K562 (cell line): ENCODE results near the gene FUCA2. TPM values are rescaled to one million over a fixed set of nuclear protein-coding genes. Genes with fewer than 3 reads are reported as not detected.

ENCODE experiments used
- CBFB ChIP-seq: sonication (generic); formaldehyde crosslinking; IDR thresholded peaks from 2 replicates; pipeline ENCODE4 v1.4.0; 2020; ENCODE audit warnings: mild to moderate bottlenecking, missing genetic modification reagents
- CTCFL ChIP-seq: IDR thresholded peaks from 2 replicates; pipeline ENCODE4 v1.6.1; 2011; ENCODE audit warnings: borderline replicate concordance, low read depth, mild to moderate bottlenecking, moderate library complexity, low read length; ENCODE audit not compliant: insufficient read depth, poor library complexity, severe bottlenecking
- E2F6 ChIP-seq, 2 experiments: IDR thresholded peaks; 2 replicates each; pipeline ENCODE4 v1.6.1; 2011; ENCODE audit warnings: borderline replicate concordance in 1 of 2, control low read depth in 1 of 2, low read depth in 1 of 2, low read length in 1 of 2, mild to moderate bottlenecking in 1 of 2, mixed read lengths in 1 of 2, moderate library complexity in 1 of 2; ENCODE audit not compliant: insufficient read depth in 1 of 2, insufficient read length in 1 of 2, poor library complexity in 1 of 2, severe bottlenecking in 1 of 2; ENCODE audit errors: extremely low read depth in 1 of 2
- FOXP1 ChIP-seq: sonication (generic); formaldehyde crosslinking; IDR thresholded peaks from 2 replicates; pipeline ENCODE4 v1.8.0; 2022; ENCODE audit warnings: mild to moderate bottlenecking, missing genetic modification reagents
- HES1 ChIP-seq: fragments of 450-650 bp; IDR thresholded peaks from 2 replicates; pipeline ENCODE4 v1.6.1; 2016; ENCODE audit warnings: low read depth, mild to moderate bottlenecking, moderate library complexity
- ID3 ChIP-seq, 2 experiments: fragments of 250-450 bp in 1 of 2; fragments of 450-650 bp in 1 of 2; sonication (Bioruptor Pico) in 1 of 2; IDR thresholded peaks; 2 replicates each; pipeline versions ENCODE4 v1.6.1 to v1.8.0; 2016 to 2021; ENCODE audit warnings: mild to moderate bottlenecking in 2 of 2, moderate library complexity in 2 of 2, missing compliant biosample characterization in 1 of 2, missing genetic modification characterization in 1 of 2
- KAT8 ChIP-seq: fragments of 450-650 bp; IDR thresholded peaks from 2 replicates; pipeline ENCODE4 v1.6.1; 2016; ENCODE audit warnings: low read depth, mild to moderate bottlenecking
- MCM5 ChIP-seq: fragments of 450-650 bp; IDR thresholded peaks from 2 replicates; pipeline ENCODE4 v1.6.1; 2016; ENCODE audit warnings: low read depth
- MYBL2 ChIP-seq, 2 experiments: fragments of 450-650 bp in 1 of 2; sonication (generic) in 1 of 2; formaldehyde crosslinking in 1 of 2; IDR thresholded peaks; 2 replicates each; pipeline versions ENCODE4 v1.6.1 to v1.8.1; 2017 to 2022; ENCODE audit warnings: borderline replicate concordance in 1 of 2, inconsistent platforms in 1 of 2, low read depth in 1 of 2, mild to moderate bottlenecking in 1 of 2, missing genetic modification reagents in 1 of 2, moderate library complexity in 1 of 2
- PCBP1 ChIP-seq: fragments of 200-400 bp; formaldehyde crosslinking; IDR thresholded peaks from 2 replicates; pipeline ENCODE4 v1.6.1; 2018; ENCODE audit warnings: mild to moderate bottlenecking, low read depth, low read length; ENCODE audit not compliant: poor library complexity, severe bottlenecking
- RBFOX2 ChIP-seq: fragments of 200-400 bp; formaldehyde crosslinking; IDR thresholded peaks from 2 replicates; pipeline ENCODE4 v1.6.1; 2017; ENCODE audit warnings: low read depth, mild to moderate bottlenecking, low read length, moderate library complexity
- SRF ChIP-seq, 2 experiments: fragments of 250-450, 450-650 bp in 1 of 2; sonication (Bioruptor Pico) in 1 of 2; sonication (generic) in 1 of 2; formaldehyde crosslinking; IDR thresholded peaks; 2 replicates each; pipeline versions ENCODE4 v1.5.0 to v1.5.1; 2020 to 2022; ENCODE audit warnings: mild to moderate bottlenecking in 1 of 2, missing genetic modification reagents in 1 of 2
- STAT5A ChIP-seq: IDR thresholded peaks from 2 replicates; pipeline ENCODE4 v1.6.1; 2012; ENCODE audit warnings: low read length, inconsistent platforms, borderline replicate concordance
- SUPT5H ChIP-seq: fragments of 450-650 bp; IDR thresholded peaks from 2 replicates; pipeline ENCODE4 v1.6.1; 2016
- TFE3 ChIP-seq: fragments of 450-650 bp; formaldehyde crosslinking; IDR thresholded peaks from 2 replicates; pipeline ENCODE4 v1.4.0; 2020; ENCODE audit warnings: mild to moderate bottlenecking, mixed read lengths
- ZBTB12 ChIP-seq: fragments of 250-450 bp; sonication (Bioruptor Pico); IDR thresholded peaks from 2 replicates; pipeline ENCODE4 v1.4.0; 2020
- ZNF175 ChIP-seq: fragments of 200-800 bp; sonication (Bioruptor generic); IDR thresholded peaks from 2 replicates; pipeline ENCODE4 v1.6.1; 2016; ENCODE audit warnings: low read depth, mild to moderate bottlenecking, missing genetic modification characterization, missing compliant biosample characterization
- polyA plus RNA-seq, 8 experiments: library from polyadenylated mRNA; depleted of rRNA in 4 of 8; stranded (reverse) in 5 of 8; unstranded in 3 of 8; fragments of >200 nt; fragmentation: Nextera tagmentation in 2 of 8; fragmentation: Illumina TruSeq in 1 of 8; extraction: Ambion mirVana in 2 of 8; extraction: Trizol in 1 of 8; gene quantifications; 2 replicates each; pipeline versions ENCODE4 v1.2.1 to v1.2.3, GENCODE V29; 2011 to 2014; ENCODE audit warnings: inconsistent platforms in 1 of 8, missing spikeins in 1 of 8
- total RNA-seq, 7 experiments: library from RNA; depleted of rRNA in 6 of 7; stranded (reverse); fragments of >200 nt in 6 of 7; fragmentation: Illumina TruSeq in 2 of 7; extraction: Trizol in 2 of 7; gene quantifications; 2 replicates each; pipeline versions ENCODE4 v1.2.1 to v1.2.3, GENCODE V29; 2011 to 2021; ENCODE audit warnings: low replicate concordance in 1 of 7

The FUCA2 gene
- total and polyA plus RNA-seq, 9 of the 15 experiments (the other 6 are each of a cell fraction or from before 2014, with no cell fraction given) = 20.6 to 112 (median 79.3) TPM

- TF ChIP-seq ZNF175 = peak; percentile 29; the same call in 1 of the 2 replicates
- peak; percentile 97 for TF ChIP-seq PCBP1
- TF ChIP-seq SUPT5H = peak; percentile 93
- peak; percentile 68 for TF ChIP-seq MYBL2 (IDR thresholded peaks at IDR 0.05; ENCODE audit: low read depth)
- no peak for TF ChIP-seq MYBL2 (CRISPR knock-in tag; IDR thresholded peaks at IDR 0.05; ENCODE audit: borderline replicate concordance)
- TF ChIP-seq HES1 = no peak
- peak; percentile 98 for TF ChIP-seq RBFOX2
- no peak for TF ChIP-seq SRF (CRISPR knock-in tag; IDR thresholded peaks at IDR 0.05)
- 0 out of 2 replicates have a peak, but pooled peaks have one; percentile 50 for TF ChIP-seq FOXP1 (CRISPR knock-in tag)
- TF ChIP-seq ZBTB12 = peak; percentile 50; the same call in 1 of the 2 replicates
- no peak for TF ChIP-seq TFE3 (CRISPR knock-in tag)
- no peak for TF ChIP-seq ID3 (CRISPR knock-in tag; IDR thresholded peaks at IDR 0.05)
- TF ChIP-seq ID3 (tag; IDR thresholded peaks at IDR 0.05) = peak; percentile 93
- peak; percentile 61 to 81 for TF ChIP-seq E2F6 (IDR thresholded peaks at IDR 0.05; ENCODE audit: borderline replicate concordance in 1 of 2, extremely low read depth in 1 of 2, insufficient read depth in 1 of 2, insufficient read length in 1 of 2, low read depth in 1 of 2, low read length in 1 of 2, poor library complexity in 1 of 2, severe bottlenecking in 1 of 2)
- TF ChIP-seq MCM5 = no peak
- TF ChIP-seq KAT8 = no peak
- no peak for TF ChIP-seq CTCFL
- TF ChIP-seq CBFB = peak; percentile 58
- TF ChIP-seq STAT5A = peak; percentile 24; the same call in 1 of the 2 replicates
Measured at GRCh38 chr6:143450453-143451371, 60.8 kb downstream of the FUCA2 start, which contains the start of the genes ADAT2 and PEX3 (continued).
